DMS79 (cell line): Measurements from ENCODE around the gene GRHL1.
"Not testable (repeated sequence)": the region's sequence is repeated elsewhere in the genome, so short reads cannot be mapped to it uniquely, and the experiment has no call there.

Experiments used
- DNase-seq: peaks from one replicate; lab custom pipeline; 2025; lab: John Stamatoyannopoulos, UW

Gene GRHL1

GRCh38 chr2:10009811-10010781, 58.6 kb downstream of the GRHL1 start:
- peak; percentile 26 for DNase-seq

GRCh38 chr2:10010861-10011605, 59.5 kb downstream of the GRHL1 start:
- DNase-seq, result not testable (repeated sequence)

- not testable (repeated sequence) for DNase-seq
These were observed 60.3 kb downstream of the GRHL1 start for GRCh38 chr2:10011606-10012325.

- DNase-seq, result not testable (repeated sequence)
These were observed 61.0 kb downstream of the GRHL1 start for GRCh38 chr2:10012366-10012962.

- no peak for DNase-seq
These were observed 61.5 kb downstream of the GRHL1 start for GRCh38 chr2:10012963-10013461.

- DNase-seq, result not testable (repeated sequence)
These were observed 62.3 kb downstream of the GRHL1 start for GRCh38 chr2:10013651-10014417.

GRCh38 chr2:10014418-10015190, 63.1 kb downstream of the GRHL1 start:
- no peak for DNase-seq

- not testable (repeated sequence) for DNase-seq
These were observed 64.0 kb downstream of the GRHL1 start for GRCh38 chr2:10015376-10015989.

- DNase-seq, result no peak
These were observed 64.7 kb downstream of the GRHL1 start for GRCh38 chr2:10016001-10016801.

- DNase-seq, result no peak
These were observed 65.3 kb downstream of the GRHL1 start for GRCh38 chr2:10016802-10017258.

GRCh38 chr2:10017313-10017941, 65.9 kb downstream of the GRHL1 start:
- no peak for DNase-seq

GRCh38 chr2:10019174-10019573, 67.7 kb downstream of the GRHL1 start:
- DNase-seq, result no peak

GRCh38 chr2:10019602-10020400, 68.3 kb downstream of the GRHL1 start:
- DNase-seq, result no peak

- DNase-seq, result no peak
These were observed 70.5 kb downstream of the GRHL1 start for GRCh38 chr2:10022041-10022421.

GRCh38 chr2:10022445-10022844, 71.0 kb downstream of the GRHL1 start:
- no peak for DNase-seq

GRCh38 chr2:10022966-10023662, 71.6 kb downstream of the GRHL1 start:
- DNase-seq, result no peak
